NCI-H446 treated with DMSO at 0.1 percent for 48 hours (cell line): ENCODE measurements around the gene NUTF2.
"Not testable (repeated sequence)": the region's sequence is repeated elsewhere in the genome, so short reads cannot be mapped to it uniquely, and the experiment has no call there.

ENCODE experiments used
- DNase-seq: peaks from one replicate; lab custom pipeline; 2025; lab: John Stamatoyannopoulos, UW

The NUTF2 gene

GRCh38 chr16:67885545-67885944 is 38.8 kb downstream of the NUTF2 start:
- DNase-seq, result no peak

GRCh38 chr16:67885976-67886375 is 39.2 kb downstream of the NUTF2 start:
- DNase-seq, result no peak

- DNase-seq, result no peak
These were observed 39.7 kb downstream of the NUTF2 start for GRCh38 chr16:67886387-67886786.

GRCh38 chr16:67888331-67888730 is 41.6 kb downstream of the NUTF2 start:
- DNase-seq, result no peak

- DNase-seq, result no peak
These were observed 45.6 kb downstream of the NUTF2 start for GRCh38 chr16:67892375-67892774.

- DNase-seq, result peak; percentile 87
These were observed 46.4 kb downstream of the NUTF2 start, which contains the start of gene PSKH1 for GRCh38 chr16:67892899-67893742. PSKH1 (plus strand) TSS chr16:67893254; CDS start chr16:67908750, 15,496 bp downstream.

GRCh38 chr16:67893743-67894399 is 47.1 kb downstream of the NUTF2 start:
- no peak for DNase-seq

GRCh38 chr16:67897231-67897630 is 50.5 kb downstream of the NUTF2 start:
- DNase-seq, result no peak

- DNase-seq, result no peak
These were observed 55.0 kb downstream of the NUTF2 start for GRCh38 chr16:67901734-67902133.

- no peak for DNase-seq
These were observed 56.1 kb downstream of the NUTF2 start for GRCh38 chr16:67902831-67903230.

- DNase-seq, result no peak
These were observed 60.9 kb downstream of the NUTF2 start for GRCh38 chr16:67907397-67908180.

GRCh38 chr16:67909056-67909742 is 62.5 kb downstream of the NUTF2 start:
- DNase-seq, result no peak

- no peak for DNase-seq
These were observed 63.4 kb downstream of the NUTF2 start for GRCh38 chr16:67910158-67910557.

GRCh38 chr16:67914758-67915495 is 68.2 kb downstream of the NUTF2 start:
- DNase-seq, result no peak

GRCh38 chr16:67915496-67915769 is 68.7 kb downstream of the NUTF2 start:
- not testable (repeated sequence) for DNase-seq

- DNase-seq, result no peak
These were observed 69.3 kb downstream of the NUTF2 start for GRCh38 chr16:67915831-67916723.

- DNase-seq, result peak; percentile 27
These were observed 70.6 kb downstream of the NUTF2 start for GRCh38 chr16:67917140-67917851.

- no peak for DNase-seq
These were observed 71.1 kb downstream of the NUTF2 start for GRCh38 chr16:67917852-67918236.

- no peak for DNase-seq
These were observed 73.0 kb downstream of the NUTF2 start for GRCh38 chr16:67919622-67920221.
